Measurements from ENCODE around the gene TMEM132C.

DNA sequence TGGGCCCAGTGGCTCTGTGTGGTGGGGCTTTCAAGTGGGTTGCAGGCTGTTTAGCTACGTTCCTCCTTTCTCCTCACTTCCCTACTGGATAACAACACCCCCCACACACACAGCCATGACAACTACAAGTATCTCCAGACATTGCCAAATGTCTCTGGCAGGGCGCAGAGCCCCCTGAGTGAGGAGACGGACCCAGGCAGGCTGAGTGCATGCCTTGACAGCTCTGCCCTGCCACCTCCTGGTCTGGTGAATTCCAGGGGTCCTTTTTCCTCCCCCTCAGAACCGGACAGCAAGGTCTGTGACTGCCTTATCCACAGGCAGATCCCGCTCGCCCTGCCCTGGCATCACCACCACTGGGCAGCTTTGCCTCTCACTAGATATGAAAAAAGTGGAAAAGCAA is 276.5 kb downstream of the TMEM132C start:
- no peak for TF ChIP-seq POLR2A (IDR thresholded peaks at IDR 0.05)
- TF ChIP-seq, protein P1, sequence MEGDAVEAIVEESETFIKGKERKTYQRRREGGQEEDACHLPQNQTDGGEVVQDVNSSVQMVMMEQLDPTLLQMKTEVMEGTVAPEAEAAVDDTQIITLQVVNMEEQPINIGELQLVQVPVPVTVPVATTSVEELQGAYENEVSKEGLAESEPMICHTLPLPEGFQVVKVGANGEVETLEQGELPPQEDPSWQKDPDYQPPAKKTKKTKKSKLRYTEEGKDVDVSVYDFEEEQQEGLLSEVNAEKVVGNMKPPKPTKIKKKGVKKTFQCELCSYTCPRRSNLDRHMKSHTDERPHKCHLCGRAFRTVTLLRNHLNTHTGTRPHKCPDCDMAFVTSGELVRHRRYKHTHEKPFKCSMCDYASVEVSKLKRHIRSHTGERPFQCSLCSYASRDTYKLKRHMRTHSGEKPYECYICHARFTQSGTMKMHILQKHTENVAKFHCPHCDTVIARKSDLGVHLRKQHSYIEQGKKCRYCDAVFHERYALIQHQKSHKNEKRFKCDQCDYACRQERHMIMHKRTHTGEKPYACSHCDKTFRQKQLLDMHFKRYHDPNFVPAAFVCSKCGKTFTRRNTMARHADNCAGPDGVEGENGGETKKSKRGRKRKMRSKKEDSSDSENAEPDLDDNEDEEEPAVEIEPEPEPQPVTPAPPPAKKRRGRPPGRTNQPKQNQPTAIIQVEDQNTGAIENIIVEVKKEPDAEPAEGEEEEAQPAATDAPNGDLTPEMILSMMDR (IDR thresholded peaks at IDR 0.05), result no peak
